Loucy (cell line): ENCODE data around the gene RPA1.

Experiments used
- EZH2phosphoT487 ChIP-seq: fragments of 200-600 bp; IDR thresholded peaks from 2 replicates; pipeline ENCODE4 v1.6.1; 2018; ENCODE audit warnings: antibody characterized with exemption, mild to moderate bottlenecking, moderate library complexity, borderline replicate concordance
- TF ChIP-seq, protein P1 (sequence below): fragments of 200-600 bp; sonication (generic); conservative IDR thresholded peaks from 2 replicates; pipeline ENCODE4 v1.5.1; 2014; ENCODE audit warnings: mild to moderate bottlenecking, antibody characterized with exemption, low read length

GRCh38 chr17:1829216-1829591 lies 601 bp upstream of the RPA1 start:
- TF ChIP-seq, protein P1, sequence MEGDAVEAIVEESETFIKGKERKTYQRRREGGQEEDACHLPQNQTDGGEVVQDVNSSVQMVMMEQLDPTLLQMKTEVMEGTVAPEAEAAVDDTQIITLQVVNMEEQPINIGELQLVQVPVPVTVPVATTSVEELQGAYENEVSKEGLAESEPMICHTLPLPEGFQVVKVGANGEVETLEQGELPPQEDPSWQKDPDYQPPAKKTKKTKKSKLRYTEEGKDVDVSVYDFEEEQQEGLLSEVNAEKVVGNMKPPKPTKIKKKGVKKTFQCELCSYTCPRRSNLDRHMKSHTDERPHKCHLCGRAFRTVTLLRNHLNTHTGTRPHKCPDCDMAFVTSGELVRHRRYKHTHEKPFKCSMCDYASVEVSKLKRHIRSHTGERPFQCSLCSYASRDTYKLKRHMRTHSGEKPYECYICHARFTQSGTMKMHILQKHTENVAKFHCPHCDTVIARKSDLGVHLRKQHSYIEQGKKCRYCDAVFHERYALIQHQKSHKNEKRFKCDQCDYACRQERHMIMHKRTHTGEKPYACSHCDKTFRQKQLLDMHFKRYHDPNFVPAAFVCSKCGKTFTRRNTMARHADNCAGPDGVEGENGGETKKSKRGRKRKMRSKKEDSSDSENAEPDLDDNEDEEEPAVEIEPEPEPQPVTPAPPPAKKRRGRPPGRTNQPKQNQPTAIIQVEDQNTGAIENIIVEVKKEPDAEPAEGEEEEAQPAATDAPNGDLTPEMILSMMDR: no peak
- no peak for TF ChIP-seq EZH2phosphoT487
